H1 (cell line): ENCODE results near the gene TPD52L1. TPM values are rescaled to one million over a fixed set of nuclear protein-coding genes. Genes with fewer than 3 reads are reported as not detected.

ENCODE experiments used
- CTCF ChIA-PET: fragments of 300-600 bp; sonication (Branson Sonifier 250); formaldehyde crosslinking; loops from one replicate; lab custom pipeline; 2021; ENCODE audit not compliant: partially characterized antibody; lab: Charles Lee
- POLR2A ChIA-PET: fragments of 300-600 bp; sonication (Branson Sonifier 250); formaldehyde crosslinking; loops from one replicate; lab custom pipeline; 2021; ENCODE audit warnings: inconsistent platforms; ENCODE audit not compliant: partially characterized antibody; lab: Charles Lee
- DNase-seq, 2 experiments: peaks; one replicate each; pipeline versions ENCODE4 v3.0.0 to v3.0.0-alpha.2; 2010 to 2022; ENCODE audit warnings: low spot score in 2 of 2, low read depth in 1 of 2, mixed read lengths in 1 of 2
- FAIRE-seq: peaks from 2 replicates; lab custom pipeline; 2011; peaks lifted over from hg19 to GRCh38; lab: Jason Lieb, UNC
- H2AFZ ChIP-seq: 2 replicates; pipeline ENCODE4 v1.8.1; 2012; ENCODE audit warnings: low read length, inconsistent platforms
- H2AK5ac ChIP-seq: 2 replicates; pipeline ENCODE4 v1.6.1; 2013; ENCODE audit warnings: low read depth, low read length
- H2BK120ac ChIP-seq: replicated peaks from 2 replicates; pipeline ENCODE3; 2013; ENCODE audit warnings: low read depth, low read length, inconsistent platforms
- H2BK12ac ChIP-seq: 2 replicates; pipeline ENCODE4 v1.6.1; 2013; ENCODE audit warnings: low read depth, low read length
- H2BK15ac ChIP-seq: 2 replicates; pipeline ENCODE4 v1.6.1; 2013; ENCODE audit warnings: low read length
- H2BK20ac ChIP-seq: 2 replicates; pipeline ENCODE4 v1.6.1; 2013; ENCODE audit warnings: low read length
- H2BK5ac ChIP-seq: 2 replicates; pipeline ENCODE4 v1.6.1; 2013; ENCODE audit warnings: low read depth, low read length
- H3K14ac ChIP-seq: 2 replicates; pipeline ENCODE4 v1.6.1; 2013; ENCODE audit warnings: inconsistent platforms; ENCODE audit not compliant: insufficient read length
- H3K18ac ChIP-seq: 2 replicates; pipeline ENCODE4 v1.6.1; 2013; ENCODE audit warnings: low read length; ENCODE audit errors: extremely low read depth
- H3K23ac ChIP-seq: 2 replicates; pipeline ENCODE4 v1.6.1; 2013; ENCODE audit warnings: inconsistent platforms; ENCODE audit not compliant: insufficient read length
- H3K23me2 ChIP-seq: 2 replicates; pipeline ENCODE4 v1.6.1; 2013; ENCODE audit warnings: low read depth, low read length
- H3K27ac ChIP-seq: 2 replicates; pipeline ENCODE4 v1.6.1; 2011; ENCODE audit warnings: low read depth, low read length, inconsistent platforms
- H3K27me3 ChIP-seq, 4 experiments: replicated peaks in 1 of 4; 1 replicate in 1 of 4; 2 replicates in 3 of 4; pipeline versions ENCODE4 v1.6.1 to v1.8.1; 2011 to 2013; ENCODE audit warnings: low read length in 3 of 4, mild to moderate bottlenecking in 3 of 4, inconsistent platforms in 2 of 4, mixed read lengths in 2 of 4, moderate library complexity in 1 of 4; ENCODE audit not compliant: control insufficient read depth in 3 of 4, insufficient read depth in 3 of 4; ENCODE audit errors: extremely low read depth in 1 of 4
- H3K36me3 ChIP-seq, 4 experiments: 2 replicates each; pipeline versions ENCODE4 v1.6.1 to v1.8.1; 2011 to 2013; ENCODE audit warnings: mild to moderate bottlenecking in 4 of 4, low read length in 3 of 4, moderate library complexity in 2 of 4, control low read depth in 1 of 4, inconsistent platforms in 1 of 4; ENCODE audit not compliant: insufficient read depth in 4 of 4, control insufficient read depth in 2 of 4
- H3K4ac ChIP-seq: replicated peaks from 2 replicates; pipeline ENCODE3; 2013; ENCODE audit warnings: low read length, low read depth, mixed read lengths, inconsistent platforms; ENCODE audit not compliant: insufficient read length
- H3K4me1 ChIP-seq, 4 experiments: replicated peaks in 1 of 4; 1 replicate in 1 of 4; 2 replicates in 3 of 4; pipeline versions ENCODE4 v1.6.1 to v1.8.1; 2011 to 2013; ENCODE audit warnings: low read length in 3 of 4, inconsistent platforms in 2 of 4, mixed read lengths in 1 of 4; ENCODE audit not compliant: insufficient read depth in 4 of 4, control insufficient read depth in 3 of 4
- H3K4me2 ChIP-seq, 2 experiments: 2 replicates each; pipeline versions ENCODE4 v1.6.1 to v1.8.1; 2011 to 2013; ENCODE audit warnings: low read depth in 2 of 2, low read length in 2 of 2, control low read depth in 1 of 2, inconsistent platforms in 1 of 2, mild to moderate bottlenecking in 1 of 2; ENCODE audit not compliant: insufficient read depth in 1 of 2
- H3K4me3 ChIP-seq, 4 experiments: fragments of 200-600, 300-600 bp in 1 of 4; sonication (generic), shearing (Covaris generic), sonication (Bioruptor Twin) in 1 of 4; 2 replicates each; pipeline versions ENCODE4 v1.5.1 to v1.8.1; 2011 to 2016; ENCODE audit warnings: low read length in 4 of 4, low read depth in 3 of 4, control low read depth in 2 of 4, inconsistent platforms in 2 of 4, mild to moderate bottlenecking in 2 of 4, mixed read lengths in 1 of 4, moderate library complexity in 1 of 4; ENCODE audit not compliant: insufficient read depth in 2 of 4; ENCODE audit errors: extremely low read depth in 1 of 4
- H3K56ac ChIP-seq: replicated peaks from 2 replicates; pipeline ENCODE3; 2013; ENCODE audit warnings: low read depth, mild to moderate bottlenecking, mixed read lengths, low read length, inconsistent platforms; ENCODE audit not compliant: insufficient read length
- H3K79me1 ChIP-seq: 2 replicates; pipeline ENCODE4 v1.6.1; 2013; ENCODE audit warnings: low read depth, low read length, control low read depth
- H3K79me2 ChIP-seq, 2 experiments: 2 replicates each; pipeline versions ENCODE4 v1.6.1 to v1.8.1; 2012 to 2013; ENCODE audit warnings: low read length in 2 of 2, mild to moderate bottlenecking in 2 of 2, inconsistent platforms in 1 of 2; ENCODE audit not compliant: insufficient read depth in 2 of 2, control insufficient read depth in 1 of 2
- H3K9ac ChIP-seq, 4 experiments: replicated peaks in 1 of 4; 1 replicate in 1 of 4; 2 replicates in 3 of 4; pipeline versions ENCODE4 v1.6.1 to v1.8.1; 2011 to 2013; ENCODE audit warnings: low read depth in 3 of 4, low read length in 3 of 4, control low read depth in 2 of 4, mild to moderate bottlenecking in 2 of 4, moderate library complexity in 2 of 4, inconsistent platforms in 1 of 4; ENCODE audit errors: extremely low read depth in 1 of 4
- H3K9me3 ChIP-seq, 2 experiments: 2 replicates each; pipeline versions ENCODE4 v1.6.1 to v1.8.1; 2012 to 2013; ENCODE audit warnings: mild to moderate bottlenecking in 2 of 2, moderate library complexity in 2 of 2, control low read depth in 1 of 2, inconsistent platforms in 1 of 2, low read depth in 1 of 2, low read length in 1 of 2, mixed read lengths in 1 of 2; ENCODE audit not compliant: insufficient read depth in 2 of 2
- H4K20me1 ChIP-seq, 2 experiments: replicated peaks in 1 of 2; 2 replicates each; pipeline versions ENCODE3 to v1.8.1; 2011 to 2013; ENCODE audit warnings: inconsistent platforms in 2 of 2, low read length in 2 of 2, mild to moderate bottlenecking in 1 of 2; ENCODE audit not compliant: insufficient read depth in 2 of 2, control insufficient read depth in 1 of 2
- H4K5ac ChIP-seq: 2 replicates; pipeline ENCODE4 v1.6.1; 2013; ENCODE audit warnings: low read length, low read depth, mixed read lengths, inconsistent platforms; ENCODE audit not compliant: insufficient read length
- H4K8ac ChIP-seq: 2 replicates; pipeline ENCODE4 v1.8.0; 2013; ENCODE audit warnings: mild to moderate bottlenecking, moderate library complexity, low read length, inconsistent platforms; ENCODE audit not compliant: insufficient read depth; ENCODE audit errors: extremely low read depth
- H4K91ac ChIP-seq: replicated peaks from 2 replicates; pipeline ENCODE3; 2013; ENCODE audit warnings: low read length, mixed read lengths, inconsistent platforms; ENCODE audit not compliant: insufficient read length
- ATF2 ChIP-seq: IDR thresholded peaks from 2 replicates; pipeline ENCODE4 v1.6.1; 2012; ENCODE audit warnings: low read length, inconsistent platforms
- BACH1 ChIP-seq: IDR thresholded peaks from 2 replicates; pipeline ENCODE4 v1.6.1; 2012; ENCODE audit warnings: low read length, improper control_type of control experiment
- BCL11A ChIP-seq, 2 experiments: IDR thresholded peaks; one replicate each; pipeline ENCODE4 v1.6.1; 2011; ENCODE audit warnings: low read depth in 2 of 2, low read length in 2 of 2, mild to moderate bottlenecking in 2 of 2
- GTF2F1 ChIP-seq: IDR thresholded peaks from 2 replicates; pipeline ENCODE4 v1.6.1; 2012; ENCODE audit warnings: low read depth, low read length, improper control_type of control experiment, borderline replicate concordance
- POLR2AphosphoS5 ChIP-seq: IDR thresholded peaks from 2 replicates; pipeline ENCODE4 v1.6.1; 2011; ENCODE audit warnings: low read depth, low read length
- RBBP5 ChIP-seq: IDR thresholded peaks from 2 replicates; pipeline ENCODE4 v1.7.1; 2012; ENCODE audit warnings: low read depth, mild to moderate bottlenecking, inconsistent platforms, low read length, moderate library complexity, borderline replicate concordance
- SP2 ChIP-seq: IDR thresholded peaks from 2 replicates; pipeline ENCODE4 v1.6.1; 2012; ENCODE audit warnings: mild to moderate bottlenecking, low read length, inconsistent platforms
- TAF7 ChIP-seq: optimal IDR thresholded peaks from 2 replicates; pipeline ENCODE3; 2011; ENCODE audit warnings: low read depth, mild to moderate bottlenecking, inconsistent platforms, low read length, moderate library complexity, borderline replicate concordance
- YY1 ChIP-seq: IDR thresholded peaks from 2 replicates; pipeline ENCODE4 v1.6.1; 2011; ENCODE audit warnings: low read depth, mild to moderate bottlenecking, low read length
- WGBS, 2 experiments: shearing (Covaris generic) in 1 of 2; methylation state at CpG; one replicate each; pipeline versions ENCODE4 v1.1.6 to v1.1.7; 2013 to 2015; ENCODE audit warnings: low lambda C conversion rate in 2 of 2, mixed read lengths in 2 of 2, inconsistent platforms in 1 of 2, low coverage in 1 of 2, missing lambda C conversion rate in 1 of 2; ENCODE audit not compliant: insufficient replicate concordance in 2 of 2, insufficient coverage in 1 of 2, insufficient read length in 1 of 2; ENCODE audit errors: extremely low coverage in 1 of 2, missing lambda C conversion rate in 1 of 2; 5-methylcytosine and 5-hydroxymethylcytosine counted together
- polyA plus RNA-seq, 7 experiments: library from polyadenylated mRNA; depleted of rRNA in 3 of 7; stranded (reverse) in 5 of 7; unstranded in 2 of 7; fragments of >200 nt in 5 of 7; fragments of 200-250 nt in 2 of 7; gene quantifications; 1 replicate in 5 of 7; 2 replicates in 1 of 7; 4 replicates in 1 of 7; pipeline versions ENCODE4 v1.2.1 to v1.2.3, GENCODE V29; 2011 to 2013; ENCODE audit warnings: missing spikeins in 2 of 7, mixed read lengths in 2 of 7
- total RNA-seq: library from RNA; stranded (reverse); fragmentation: NEBNext Ultra II Directional; extraction: Animal tissue kit (Norgen Biotek cat#: 25700); gene quantifications from 2 replicates; pipeline ENCODE4 v1.2.1, GENCODE V29; 2021

The TPD52L1 gene
- total and polyA plus RNA-seq, 2 of the 8 experiments (the other 6 are each of a cell fraction or from before 2014, with no cell fraction given): 7.4 to 14.2 TPM

DNA sequence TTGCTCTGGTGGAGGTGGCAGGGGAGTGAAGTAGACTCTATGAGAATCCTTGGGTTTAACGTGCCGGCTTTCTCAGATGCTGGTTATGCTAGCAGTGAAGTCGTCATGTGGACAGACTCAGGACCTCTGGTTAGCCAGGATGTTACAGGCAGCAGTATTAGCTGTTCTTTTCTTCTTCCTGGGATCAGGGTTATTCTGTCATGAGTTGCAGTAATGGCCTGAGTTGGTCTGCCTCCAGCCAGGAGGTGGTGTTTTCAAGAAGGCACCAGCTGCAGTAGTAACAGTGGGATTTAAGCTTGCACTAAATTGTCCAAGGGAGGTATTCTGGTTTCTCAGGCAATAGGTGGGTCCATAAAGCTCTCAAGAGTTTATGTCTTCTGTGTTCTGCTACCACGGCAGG, 91.5 kb downstream of the TPD52L1 start:
- Histone ChIP-seq H4K5ac (no peak overlapping the region), H4K8ac (no peak overlapping the region), H3K4me3 (no peak overlapping the region), H3K4me2 (no peak overlapping the region), H3K4me1 (peaks cover 0 to 1% (median 0%) of the 10 kb centered on the region in 4 experiments; a peak in 1 of 7 replicates), H3K9me3 (no peaks in the 10 kb centered on the region), H2BK12ac (no peak overlapping the region), H3K79me1 (no peaks in the 10 kb centered on the region), H3K56ac (no peak overlapping the region), H2BK20ac (no peak overlapping the region), H4K91ac (no peak overlapping the region), H3K4ac (no peak overlapping the region), H3K23ac (no peak overlapping the region), H3K79me2 (no peaks in the 10 kb centered on the region), H2BK120ac (no peak overlapping the region), H3K23me2 (no peaks in the 10 kb centered on the region), H3K27me3 (no peaks in the 10 kb centered on the region), H3K27ac (no peak overlapping the region), H3K14ac (no peak overlapping the region), H2AK5ac (no peak overlapping the region), H2BK5ac (no peak overlapping the region), H4K20me1 (no peaks in the 10 kb centered on the region), H3K36me3 (no peaks in the 10 kb centered on the region), H2BK15ac (no peak overlapping the region), H3K9ac (no peak overlapping the region), H3K18ac (no peak overlapping the region; the same call in 1 of the 2 replicates), H2AFZ (no peak overlapping the region)
- WGBS, 2 experiments: 87% methylated on average over 4 of the region's 4 CpGs; no CpG with 5 or more reads in 1 of the 2 experiments
- FAIRE-seq (no peak), DNase-seq (no peak)
- POLR2A ChIA-PET: interaction anchor here (0.8 kb wide), 1 partner anchor 56 kb away, joined by 3 read pairs; the partner anchor contains the start of gene HDDC2
- CTCF ChIA-PET: interaction anchor here (0.6 to 2.8 kb wide), 8 partner anchors 9 to 94 kb away, joined by 3 to 12 read pairs (median 4); no protein-coding TSS in a partner anchor
- TF ChIP-seq BCL11A (IDR thresholded peaks at IDR 0.05; ENCODE audit: low read depth in 2 of 2, low read length in 2 of 2): no peak
- no peak for TF ChIP-seq POLR2AphosphoS5
- TF ChIP-seq SP2: no peak
- TF ChIP-seq BACH1: no peak
- no peak for TF ChIP-seq YY1
- no peak for TF ChIP-seq ATF2
- TF ChIP-seq RBBP5: no peak
- TF ChIP-seq GTF2F1: no peak
- no peak for TF ChIP-seq TAF7
